Endothelial cell of umbilical vein (primary cell): ENCODE measurements around the gene RGPD3. TPM values are rescaled to one million over a fixed set of nuclear protein-coding genes. Genes with fewer than 3 reads are reported as not detected.

Source experiments
- BruUV-seq: library from RNA; stranded (reverse); fragments of 400-500 nt; replicated peaks from 2 replicates; lab custom pipeline; 2021; lab: Mats Ljungman, UMichigan
- CTCF ChIA-PET: fragments of 300-600, 350-600 bp; sonication (Branson Sonifier 250); formaldehyde crosslinking; loops from one replicate; lab custom pipeline; 2021; ENCODE audit warnings: antibody characterized with exemption, inconsistent platforms; lab: Charles Lee
- POLR2A ChIA-PET: fragments of 300-600, 350-600 bp; sonication (Branson Sonifier 250); formaldehyde crosslinking; loops from one replicate; lab custom pipeline; 2021; ENCODE audit warnings: antibody characterized with exemption, inconsistent platforms; lab: Charles Lee
- DNase-seq: peaks from one replicate; pipeline ENCODE4 v3.0.0-alpha.2; 2011; ENCODE audit warnings: low read depth, low spot score
- FAIRE-seq: peaks from 2 replicates; lab custom pipeline; 2011; peaks lifted over from hg19 to GRCh38; lab: Jason Lieb, UNC
- H2AFZ ChIP-seq: 2 replicates; pipeline ENCODE4 v1.6.0; 2012; ENCODE audit warnings: low read depth, low read length, control low read depth, inconsistent platforms
- H3K27ac ChIP-seq: 2 replicates; pipeline ENCODE4 v1.5.1; 2011; ENCODE audit warnings: low read depth, mild to moderate bottlenecking, control low read depth, low read length, moderate library complexity; ENCODE audit not compliant: insufficient read depth
- H3K27me3 ChIP-seq, 2 experiments: 2 replicates each; pipeline versions ENCODE4 v1.6.0 to v1.6.1; 2011; ENCODE audit warnings: low read length in 2 of 2, mixed read lengths in 1 of 2; ENCODE audit not compliant: control insufficient read depth in 2 of 2, insufficient read depth in 2 of 2
- H3K36me3 ChIP-seq, 2 experiments: 2 replicates in 1 of 2; 3 replicates in 1 of 2; pipeline ENCODE4 v1.5.1; 2011; ENCODE audit warnings: low read length in 2 of 2, mild to moderate bottlenecking in 1 of 2, moderate library complexity in 1 of 2; ENCODE audit not compliant: control insufficient read depth in 2 of 2, insufficient read depth in 2 of 2; ENCODE audit errors: extremely low read depth in 1 of 2
- H3K4me1 ChIP-seq: 3 replicates; pipeline ENCODE4 v1.5.1; 2011; ENCODE audit warnings: mild to moderate bottlenecking, low read length; ENCODE audit not compliant: control insufficient read depth, insufficient read depth; ENCODE audit errors: extremely low read depth
- H3K4me2 ChIP-seq: 2 replicates; pipeline ENCODE4 v1.6.1; 2011; ENCODE audit warnings: low read length, control low read depth, mixed read lengths; ENCODE audit not compliant: insufficient read depth
- H3K4me3 ChIP-seq, 3 experiments: fragments of 200-600 bp in 1 of 3; sonication (generic), shearing (Covaris generic) in 1 of 3; replicated peaks in 1 of 3; 2 replicates each; pipeline ENCODE4 v1.5.1; 2011 to 2016; ENCODE audit warnings: control low read depth in 3 of 3, low read length in 3 of 3, mild to moderate bottlenecking in 2 of 3, inconsistent platforms in 1 of 3, low read depth in 1 of 3, moderate library complexity in 1 of 3; ENCODE audit not compliant: insufficient read depth in 1 of 3
- H3K79me2 ChIP-seq: 2 replicates; pipeline ENCODE4 v1.6.0; 2012; ENCODE audit warnings: low read length, inconsistent platforms; ENCODE audit not compliant: control insufficient read depth, insufficient read depth
- H3K9ac ChIP-seq: replicated peaks from 2 replicates; pipeline ENCODE3; 2011; ENCODE audit warnings: low read length, control low read depth; ENCODE audit not compliant: insufficient read depth; ENCODE audit errors: extremely low read depth
- H3K9me1 ChIP-seq: replicated peaks from 3 replicates; pipeline ENCODE4 v1.6.0; 2011; ENCODE audit warnings: mild to moderate bottlenecking, low read length; ENCODE audit not compliant: control insufficient read depth, insufficient read depth; ENCODE audit errors: extremely low read depth
- H3K9me3 ChIP-seq: replicated peaks from 2 replicates; pipeline ENCODE4 v1.5.1; 2012; ENCODE audit warnings: low read length, inconsistent platforms; ENCODE audit not compliant: control insufficient read depth, insufficient read depth
- H4K20me1 ChIP-seq: replicated peaks from 2 replicates; pipeline ENCODE3; 2011; ENCODE audit warnings: mild to moderate bottlenecking, low read length; ENCODE audit not compliant: control insufficient read depth, insufficient read depth; ENCODE audit errors: extremely low read depth
- CTCF ChIP-seq, 2 donors: IDR thresholded peaks; 1 replicate in 1 of 2; 2 replicates in 1 of 2; pipeline ENCODE4 v1.5.1; 2011; ENCODE audit warnings: low read length in 2 of 2, mild to moderate bottlenecking in 2 of 2, moderate library complexity in 2 of 2, control low read depth in 1 of 2, inconsistent platforms in 1 of 2, low read depth in 1 of 2; ENCODE audit not compliant: insufficient read depth in 1 of 2; ENCODE audit errors: extremely low read depth in 1 of 2
- EZH2 ChIP-seq: IDR thresholded peaks from 2 replicates; pipeline ENCODE4 v1.6.1; 2012; ENCODE audit warnings: borderline replicate concordance, low read depth, mild to moderate bottlenecking, moderate library complexity, low read length, inconsistent platforms; ENCODE audit not compliant: severe bottlenecking
- FOS ChIP-seq: IDR thresholded peaks from 2 replicates; pipeline ENCODE4 v1.6.1; 2011; ENCODE audit warnings: mild to moderate bottlenecking, low read length, moderate library complexity, borderline replicate concordance; ENCODE audit not compliant: insufficient read depth
- GATA2 ChIP-seq: IDR thresholded peaks from 2 replicates; pipeline ENCODE4 v1.7.0; 2011; ENCODE audit warnings: low read depth, mild to moderate bottlenecking, moderate library complexity, mixed read lengths, low read length; ENCODE audit not compliant: insufficient read length, insufficient read depth
- JUN ChIP-seq: IDR thresholded peaks from 2 replicates; pipeline ENCODE4 v1.6.1; 2011; ENCODE audit warnings: borderline replicate concordance, low read depth; ENCODE audit not compliant: insufficient read length, insufficient read depth
- MAX ChIP-seq: IDR thresholded peaks from 2 replicates; pipeline ENCODE4 v1.6.1; 2011; ENCODE audit not compliant: insufficient read depth, insufficient read length
- MYC ChIP-seq: IDR thresholded peaks from one replicate; pipeline ENCODE4 v1.6.1; 2011; ENCODE audit warnings: mild to moderate bottlenecking, low read depth, low read length
- POLR2A ChIP-seq: IDR thresholded peaks from 2 replicates; pipeline ENCODE4 v1.6.1; 2012; ENCODE audit warnings: low read depth, mild to moderate bottlenecking, control low read depth, low read length
- POLR2AphosphoS5 ChIP-seq: IDR thresholded peaks from 2 replicates; pipeline ENCODE4 v1.6.1; 2012; ENCODE audit warnings: low read depth, mild to moderate bottlenecking, control low read depth, low read length, moderate library complexity; ENCODE audit not compliant: insufficient read depth
- dilution Hi-C: fragments of 300-500 bp; cut with MboI; formaldehyde crosslinking; loops from one replicate; pipeline ENCODE4 v1.15.0; 2019; ENCODE audit warnings: low sequenced_read_pairs; ENCODE audit not compliant: extremely low pct_ligation_motif_present
- intact Hi-C: fragments of 100-400 bp; cut with micrococcal nuclease; formaldehyde crosslinking; loops from one replicate; pipeline ENCODE4 v1.10.0; 2022
- polyA plus RNA-seq, 4 experiments: library from polyadenylated mRNA; depleted of rRNA in 3 of 4; stranded (reverse) in 3 of 4; unstranded in 1 of 4; fragments of >200 nt; gene quantifications; 2 replicates each; pipeline versions ENCODE4 v1.2.1 to v1.2.3, GENCODE V29; 2011 to 2012; ENCODE audit warnings: missing spikeins in 1 of 4
- total RNA-seq: library from RNA; stranded (reverse); gene quantifications from 2 replicates; pipeline ENCODE4 v1.2.3, GENCODE V29; 2021

RGPD3 gene
- total and polyA plus RNA-seq, 2 donors (not counting 3 experiments of a cell fraction or from before 2014, with no cell fraction given), result 0.04 TPM; not detected in 1

- Histone ChIP-seq H3K4me2 (no peak overlapping the region), H3K79me2 (no peaks in the 10 kb centered on the region), H3K4me3 (no peak overlapping the region), H3K27ac (no peak overlapping the region), H3K9me3 (no peaks in the 10 kb centered on the region), H3K27me3 (no peaks in the 10 kb centered on the region), H3K9me1 (no peaks in the 10 kb centered on the region), H2AFZ (no peak overlapping the region), H4K20me1 (no peaks in the 10 kb centered on the region), H3K4me1 (no peaks in the 10 kb centered on the region), H3K36me3 (no peaks in the 10 kb centered on the region), H3K9ac (no peak overlapping the region)
- dilution Hi-C loops, result no loop called here
- CTCF ChIA-PET, result no interaction called here
- intact Hi-C loops, result no loop called here
- no TSS peak for BruUV-seq
- TF ChIP-seq JUN (no peak), CTCF (IDR thresholded peaks at IDR 0.05; ENCODE audit: extremely low read depth in 1 of 2, insufficient read depth in 1 of 2, low read depth in 1 of 2, low read length in 2 of 2) (no peak), MYC (no peak), MAX (no peak), POLR2AphosphoS5 (no peak), EZH2 (no peak), GATA2 (no peak), POLR2A (no peak), FOS (no peak)
- POLR2A ChIA-PET, result no interaction called here
- FAIRE-seq (no peak), DNase-seq (no peak)
Observed at GRCh38 chr2:106356291-106356690, 111.9 kb downstream of the RGPD3 start.
